Adrenal gland (tissue), 12 donors: ENCODE results near the gene ATP8B3. TPM values are rescaled to one million over a fixed set of nuclear protein-coding genes. Genes with fewer than 3 reads are reported as not detected.

Experiments
- DNase-seq, 7 donors: peaks; one replicate each; pipeline ENCODE4 v3.0.0-alpha.2; 2019 to 2020
- H3K27ac ChIP-seq, 5 donors: fragments of 200-600 bp; sonication (generic) in 4 of 5; 1 replicate in 3 of 5; 2 replicates in 2 of 5; pipeline versions ENCODE4 v1.5.1 to v1.8.0; 2016 to 2020; ENCODE audit warnings: mild to moderate bottlenecking in 1 of 5
- H3K27me3 ChIP-seq: fragments of 200-600 bp; 2 replicates; pipeline ENCODE4 v1.8.0; 2021
- H3K36me3 ChIP-seq, 2 donors: fragments of 200-600 bp; replicated peaks in 1 of 2; 1 replicate in 1 of 2; 2 replicates in 1 of 2; pipeline versions ENCODE4 v1.5.1 to v1.8.0; 2018 to 2022
- H3K4me1 ChIP-seq, 2 donors: fragments of 200-600 bp; replicated peaks in 1 of 2; 1 replicate in 1 of 2; 2 replicates in 1 of 2; pipeline versions ENCODE4 v1.5.1 to v1.8.0; 2018 to 2021
- H3K4me3 ChIP-seq, 4 donors: fragments of 200-600 bp; sonication (generic) in 3 of 4; one replicate each; pipeline ENCODE4 v1.5.1; 2016 to 2018
- H3K9me3 ChIP-seq, 3 donors: fragments of 200-600 bp; sonication (generic) in 1 of 3; replicated peaks in 1 of 3; 1 replicate in 2 of 3; 2 replicates in 1 of 3; pipeline versions ENCODE4 v1.5.1 to v1.8.0; 2016 to 2021
- CTCF ChIP-seq, 6 experiments: fragments of 450-650 bp in 4 of 6; fragments of 200-600 bp in 2 of 6; sonication (generic) in 1 of 6; IDR thresholded peaks; 1 replicate in 5 of 6; 2 replicates in 1 of 6; pipeline versions ENCODE4 v1.5.1 to v1.8.0; 2016 to 2021; ENCODE audit warnings: antibody characterized with exemption in 6 of 6, mild to moderate bottlenecking in 2 of 6, moderate library complexity in 1 of 6
- POLR2A ChIP-seq, 2 donors: fragments of 450-650 bp; IDR thresholded peaks; one replicate each; pipeline ENCODE4 v1.6.1; 2017; ENCODE audit warnings: antibody characterized with exemption in 2 of 2, mild to moderate bottlenecking in 2 of 2, moderate library complexity in 1 of 2
- WGBS, 4 donors: extraction: QIAGEN DNeasy Blood & Tissue Kit in 2 of 4; methylation state at CpG; one replicate each; pipeline versions ENCODE4 v1.1.5 to v1.1.7; 2013 to 2017; 5-methylcytosine and 5-hydroxymethylcytosine counted together
- intact Hi-C, 2 donors: fragments of 100-400 bp; cut with DNase I; formaldehyde crosslinking; loops; one replicate each; pipeline versions ENCODE4 v1.14.1 to v1.15.0; 2022 to 2023
- polyA plus RNA-seq, 3 donors: library from polyadenylated mRNA; stranded (reverse); fragments of 200-250 nt in 2 of 3; fragments of 350-450 nt in 1 of 3; fragmentation: Illumina TruSeq in 1 of 3; extraction: RNeasy Lipid Tissue Mini Kit (QIAGEN cat#74804) in 1 of 3; gene quantifications; one replicate each; pipeline ENCODE4 v1.2.3, GENCODE V29; 2013 to 2014
- total RNA-seq, 9 donors: library from RNA; depleted of rRNA in 4 of 9; stranded (reverse); fragments of >200 nt in 4 of 9; fragments of 120-200 nt in 1 of 9; fragmentation: NEBNext Ultra II Directional in 1 of 9; extraction: Animal tissue kit (Norgen Biotek cat#: 25700) in 1 of 9; gene quantifications; one replicate each; pipeline versions ENCODE4 v1.1.0 to v1.2.4, GENCODE V29; 2013 to 2023
- donor health status: healthy with polysubstance abuse.
- donor health status: Bipolar disorder and iron deficiency.
- donor health status: DM: yes; HTN: yes; CAD: no.
- donor health status: DM: no; HTN: no; CAD: no.
- donor health status: DM: no; HTN: no; CAD: no.
- donor health status: DM: yes; HTN: yes; CAD: no.

ATP8B3 gene
- total and polyA plus RNA-seq, 12 donors, result 0.26 to 15.1 (median 4.4) TPM

GRCh38 chr19:1843116-1843515 is 31.0 kb upstream of the ATP8B3 start:
- DNase-seq, result no peak
- no peaks in the 10 kb centered on the region for H3K36me3 ChIP-seq
- intact Hi-C loops, result no loop called here
- no peak overlapping the region for H3K4me3 ChIP-seq
- no peaks in the 10 kb centered on the region for H3K27me3 ChIP-seq
- H3K9me3 ChIP-seq, result no peaks in the 10 kb centered on the region
- no peak for TF ChIP-seq CTCF (IDR thresholded peaks at IDR 0.05)
- TF ChIP-seq POLR2A (IDR thresholded peaks at IDR 0.05), result no peak
- peaks cover 27 to 69% of the 10 kb centered on the region in 2 donors for H3K4me1 ChIP-seq
- WGBS, 4 donors, result 86 to 100% (median 91%) methylated on average over 4 to 22 of the region's 22 CpGs; no CpG with 5 or more reads in 1 of the 4 donors
- H3K27ac ChIP-seq, result peak overlapping the region in 1 of 5 donors; percentile 10

- peak overlapping the region in 1 of 4 donors; percentile 23 for H3K4me3 ChIP-seq
Observed at GRCh38 chr19:1841209-1841924, 29.3 kb upstream of the ATP8B3 start.

GRCh38 chr19:1840541-1841115 is 28.6 kb upstream of the ATP8B3 start:
- Histone ChIP-seq H3K9me3 (no peaks in the 10 kb centered on the region), H3K4me3 (peak overlapping the region in 1 of 4 donors; percentile 23), H3K36me3 (no peaks in the 10 kb centered on the region), H3K27me3 (no peaks in the 10 kb centered on the region), H3K27ac (peak overlapping the region in 2 of 5 donors; percentile 57 to 78), H3K4me1 (peaks cover 22 to 71% of the 10 kb centered on the region in 2 donors)
- TF ChIP-seq POLR2A (IDR thresholded peaks at IDR 0.05), result no peak
- TF ChIP-seq CTCF (IDR thresholded peaks at IDR 0.05), result no peak
- intact Hi-C loops, result no loop called here
- 71 to 86% (median 72%) methylated on average over 6 to 22 of the region's 22 CpGs for WGBS, 4 donors
- DNase-seq, result peak in 1 of 7 donors; percentile 60

More at GRCh38 chr19:1841209-1841924, 29.3 kb upstream of the ATP8B3 start:
- WGBS, 4 donors, result 73 to 82% (median 77%) methylated on average over 15 to 35 of the region's 35 CpGs
- no peaks in the 10 kb centered on the region for H3K9me3 ChIP-seq
- H3K4me1 ChIP-seq, result peaks cover 24 to 73% of the 10 kb centered on the region in 2 donors
- H3K27me3 ChIP-seq, result no peaks in the 10 kb centered on the region
- DNase-seq, result no peak
- TF ChIP-seq CTCF (IDR thresholded peaks at IDR 0.05) (no peak), POLR2A (IDR thresholded peaks at IDR 0.05) (no peak)
- peak overlapping the region in 2 of 5 donors; percentile 57 to 78 for H3K27ac ChIP-seq
- intact Hi-C loops, result no loop called here
- H3K36me3 ChIP-seq, result no peaks in the 10 kb centered on the region

- WGBS, 4 donors, result 67 to 78% (median 75%) methylated on average over 17 to 25 of the region's 25 CpGs
- TF ChIP-seq POLR2A (IDR thresholded peaks at IDR 0.05) (no peak), CTCF (IDR thresholded peaks at IDR 0.05) (no peak)
- DNase-seq, result no peak
- intact Hi-C loops, result no loop called here
- H3K4me1 ChIP-seq, result peaks cover 15 to 71% of the 10 kb centered on the region in 2 donors
- H3K27me3 ChIP-seq, result no peaks in the 10 kb centered on the region
- H3K9me3 ChIP-seq, result no peaks in the 10 kb centered on the region
- no peak overlapping the region for H3K4me3 ChIP-seq
- H3K36me3 ChIP-seq, result no peaks in the 10 kb centered on the region
- peak overlapping the region in 1 of 5 donors; percentile 78 for H3K27ac ChIP-seq
Observed at GRCh38 chr19:1839658-1840540, 27.8 kb upstream of the ATP8B3 start.
